ENCODE measurements around the gene KDM4C. TPM values are rescaled to one million over a fixed set of nuclear protein-coding genes. Genes with fewer than 3 reads are reported as not detected.

Gene KDM4C
- total and polyA plus RNA-seq, 2 of the 13 experiments (the other 11 are each of a cell fraction or from before 2014, with no cell fraction given): 19.4 to 23.6 TPM

DNA sequence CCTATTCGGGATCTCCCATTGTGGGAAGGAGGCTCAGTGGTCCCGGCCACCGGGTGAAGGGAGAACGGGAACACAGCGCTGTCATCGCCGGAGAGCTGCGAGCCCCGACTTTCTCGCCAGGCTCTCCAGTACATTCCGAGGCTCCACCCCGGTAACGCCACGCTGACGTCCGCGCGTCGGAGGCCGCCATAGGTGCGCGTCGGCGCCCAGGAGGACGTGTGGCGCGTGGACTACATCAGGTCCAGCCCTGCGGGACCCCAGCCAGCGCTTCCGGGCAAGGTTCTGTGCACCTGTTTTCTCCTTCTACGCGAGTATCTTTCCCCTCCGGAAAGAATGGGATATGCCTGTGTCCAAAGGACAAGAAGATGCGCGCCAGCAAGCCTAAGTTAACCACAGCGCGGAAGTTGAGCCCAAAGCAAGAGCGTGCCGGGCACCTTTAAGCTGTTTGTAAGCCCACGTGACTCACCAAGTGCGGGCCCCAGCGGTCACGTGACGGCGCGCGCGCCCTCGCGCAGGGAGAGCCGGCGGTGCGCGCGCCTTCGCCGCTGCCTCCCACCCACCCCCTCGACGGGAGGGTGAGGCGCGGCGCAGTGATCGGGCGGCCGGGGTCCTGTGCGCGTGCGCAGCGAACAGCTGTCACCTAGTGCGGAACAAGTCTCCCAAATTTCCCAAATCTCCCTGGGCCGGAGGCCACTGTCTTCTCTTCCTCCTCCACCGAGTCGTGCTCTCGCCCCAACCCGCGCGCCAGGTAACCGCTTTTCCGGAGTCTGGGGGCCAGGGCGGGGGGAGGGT is at the start of gene KDM4C (continued):
- TF ChIP-seq, protein P1, sequence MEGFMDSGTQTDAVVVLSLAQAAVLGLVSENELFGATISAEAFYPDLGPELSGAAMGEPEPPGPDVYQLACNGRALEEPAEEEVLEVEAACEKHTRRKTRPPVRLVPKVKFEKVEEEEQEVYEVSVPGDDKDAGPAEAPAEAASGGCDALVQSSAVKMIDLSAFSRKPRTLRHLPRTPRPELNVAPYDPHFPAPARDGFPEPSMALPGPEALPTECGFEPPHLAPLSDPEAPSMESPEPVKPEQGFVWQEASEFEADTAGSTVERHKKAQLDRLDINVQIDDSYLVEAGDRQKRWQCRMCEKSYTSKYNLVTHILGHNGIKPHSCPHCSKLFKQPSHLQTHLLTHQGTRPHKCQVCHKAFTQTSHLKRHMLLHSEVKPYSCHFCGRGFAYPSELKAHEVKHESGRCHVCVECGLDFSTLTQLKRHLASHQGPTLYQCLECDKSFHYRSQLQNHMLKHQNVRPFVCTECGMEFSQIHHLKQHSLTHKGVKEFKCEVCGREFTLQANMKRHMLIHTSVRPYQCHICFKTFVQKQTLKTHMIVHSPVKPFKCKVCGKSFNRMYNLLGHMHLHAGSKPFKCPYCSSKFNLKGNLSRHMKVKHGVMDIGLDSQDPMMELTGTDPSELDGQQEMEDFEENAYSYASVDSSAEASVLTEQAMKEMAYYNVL (CRISPR knock-in tag; IDR thresholded peaks at IDR 0.05; ENCODE audit: borderline replicate concordance): peak; percentile 42; the same call in 1 of the 2 replicates
- no peak for TF ChIP-seq MAFK (conservative IDR thresholded peaks at IDR 0.05 in 1 of 2, IDR thresholded peaks at IDR 0.05 in 1 of 2; ENCODE audit: low read length in 2 of 2)
- peak; percentile 23 for TF ChIP-seq PHF5A (CRISPR knock-in tag; IDR thresholded peaks at IDR 0.05; ENCODE audit: low read depth, unreplicated experiment)
- peak; percentile 86 for TF ChIP-seq PHF20 (CRISPR knock-in tag; IDR thresholded peaks at IDR 0.05)
- TF ChIP-seq SRF (IDR thresholded peaks at IDR 0.05; ENCODE audit: low read depth, low read length): peak; percentile 54; the same call in 1 of the 2 replicates
- TF ChIP-seq, protein P2, sequence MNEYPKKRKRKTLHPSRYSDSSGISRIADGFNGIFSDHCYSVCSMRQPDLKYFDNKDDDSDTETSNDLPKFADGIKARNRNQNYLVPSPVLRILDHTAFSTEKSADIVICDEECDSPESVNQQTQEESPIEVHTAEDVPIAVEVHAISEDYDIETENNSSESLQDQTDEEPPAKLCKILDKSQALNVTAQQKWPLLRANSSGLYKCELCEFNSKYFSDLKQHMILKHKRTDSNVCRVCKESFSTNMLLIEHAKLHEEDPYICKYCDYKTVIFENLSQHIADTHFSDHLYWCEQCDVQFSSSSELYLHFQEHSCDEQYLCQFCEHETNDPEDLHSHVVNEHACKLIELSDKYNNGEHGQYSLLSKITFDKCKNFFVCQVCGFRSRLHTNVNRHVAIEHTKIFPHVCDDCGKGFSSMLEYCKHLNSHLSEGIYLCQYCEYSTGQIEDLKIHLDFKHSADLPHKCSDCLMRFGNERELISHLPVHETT (CRISPR knock-in tag; conservative IDR thresholded peaks at IDR 0.05): 0 out of 2 replicates have a peak, but pooled peaks have one; percentile 47
- TF ChIP-seq SRY (CRISPR knock-in tag; IDR thresholded peaks at IDR 0.05): peak; percentile 31
- TF ChIP-seq CENPX (CRISPR knock-in tag; IDR thresholded peaks at IDR 0.05): no peak
- TF ChIP-seq ZIK1 (CRISPR knock-in tag; IDR thresholded peaks at IDR 0.05; ENCODE audit: borderline replicate concordance, low read depth): peak; percentile 87
- TF ChIP-seq, protein P3, sequence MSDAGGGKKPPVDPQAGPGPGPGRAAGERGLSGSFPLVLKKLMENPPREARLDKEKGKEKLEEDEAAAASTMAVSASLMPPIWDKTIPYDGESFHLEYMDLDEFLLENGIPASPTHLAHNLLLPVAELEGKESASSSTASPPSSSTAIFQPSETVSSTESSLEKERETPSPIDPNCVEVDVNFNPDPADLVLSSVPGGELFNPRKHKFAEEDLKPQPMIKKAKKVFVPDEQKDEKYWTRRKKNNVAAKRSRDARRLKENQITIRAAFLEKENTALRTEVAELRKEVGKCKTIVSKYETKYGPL (CRISPR knock-in tag; IDR thresholded peaks at IDR 0.05): 0 out of 2 replicates have a peak, but pooled peaks have one; percentile 62
- TF ChIP-seq BORCS8-MEF2B (CRISPR knock-in tag; IDR thresholded peaks at IDR 0.05): peak; percentile 98
- TF ChIP-seq HMGA1 (CRISPR knock-in tag; conservative IDR thresholded peaks at IDR 0.05): no peak
- TF ChIP-seq KDM3A (CRISPR knock-in tag; IDR thresholded peaks at IDR 0.05; ENCODE audit: low read depth): peak; percentile 65; the same call in 1 of the 2 replicates
- no peak for TF ChIP-seq ZNF484 (CRISPR knock-in tag; IDR thresholded peaks at IDR 0.05; ENCODE audit: borderline replicate concordance, low read depth)
- no peak for TF ChIP-seq RFXANK (CRISPR knock-in tag; IDR thresholded peaks at IDR 0.05)
- peak; percentile 90 for TF ChIP-seq EEA1 (CRISPR knock-in tag; IDR thresholded peaks at IDR 0.05; ENCODE audit: borderline replicate concordance)
- TF ChIP-seq, protein P4, sequence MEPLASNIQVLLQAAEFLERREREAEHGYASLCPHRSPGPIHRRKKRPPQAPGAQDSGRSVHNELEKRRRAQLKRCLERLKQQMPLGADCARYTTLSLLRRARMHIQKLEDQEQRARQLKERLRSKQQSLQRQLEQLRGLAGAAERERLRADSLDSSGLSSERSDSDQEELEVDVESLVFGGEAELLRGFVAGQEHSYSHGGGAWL (CRISPR knock-in tag; IDR thresholded peaks at IDR 0.05): 0 out of 2 replicates have a peak, but pooled peaks have one; percentile 30
- TF ChIP-seq ZNF205 (CRISPR knock-in tag; IDR thresholded peaks at IDR 0.05): peak; percentile 84
- no peak for TF ChIP-seq PRMT3 (CRISPR knock-in tag; IDR thresholded peaks at IDR 0.05; ENCODE audit: borderline replicate concordance, low read depth)
- TF ChIP-seq KDM1A (CRISPR knock-in tag; IDR thresholded peaks at IDR 0.05): no peak
- TF ChIP-seq ZNF792 (CRISPR knock-in tag; IDR thresholded peaks at IDR 0.05): no peak
- peak; percentile 82 for TF ChIP-seq ZBTB38 (CRISPR knock-in tag; IDR thresholded peaks at IDR 0.05)
- TF ChIP-seq KLF13 (CRISPR knock-in tag; IDR thresholded peaks at IDR 0.05): no peak
- no peak for TF ChIP-seq ZNF841 (CRISPR knock-in tag; IDR thresholded peaks at IDR 0.05; ENCODE audit: borderline replicate concordance)
- TF ChIP-seq, protein P5, sequence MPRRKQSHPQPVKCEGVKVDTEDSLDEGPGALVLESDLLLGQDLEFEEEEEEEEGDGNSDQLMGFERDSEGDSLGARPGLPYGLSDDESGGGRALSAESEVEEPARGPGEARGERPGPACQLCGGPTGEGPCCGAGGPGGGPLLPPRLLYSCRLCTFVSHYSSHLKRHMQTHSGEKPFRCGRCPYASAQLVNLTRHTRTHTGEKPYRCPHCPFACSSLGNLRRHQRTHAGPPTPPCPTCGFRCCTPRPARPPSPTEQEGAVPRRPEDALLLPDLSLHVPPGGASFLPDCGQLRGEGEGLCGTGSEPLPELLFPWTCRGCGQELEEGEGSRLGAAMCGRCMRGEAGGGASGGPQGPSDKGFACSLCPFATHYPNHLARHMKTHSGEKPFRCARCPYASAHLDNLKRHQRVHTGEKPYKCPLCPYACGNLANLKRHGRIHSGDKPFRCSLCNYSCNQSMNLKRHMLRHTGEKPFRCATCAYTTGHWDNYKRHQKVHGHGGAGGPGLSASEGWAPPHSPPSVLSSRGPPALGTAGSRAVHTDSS (CRISPR knock-in tag; conservative IDR thresholded peaks at IDR 0.05): no peak
